Panc1 (cell line): Measurements from ENCODE around the gene RUFY2. TPM values are rescaled to one million over a fixed set of nuclear protein-coding genes. Genes with fewer than 3 reads are reported as not detected.

ENCODE experiments used
- ATAC-seq: fragments of 200-7000 bp; cut with Tn5 transposase; 2 replicates; pipeline ENCODE4 v1.9.1; 2020; ENCODE audit warnings: mild to moderate bottlenecking, moderate library complexity
- BruUV-seq: library from RNA; stranded (reverse); fragments of 400-500 nt; replicated peaks from 2 replicates; lab custom pipeline; 2021; lab: Mats Ljungman, UMichigan
- CTCF ChIA-PET: fragments of 300-600 bp; sonication (Branson Sonifier 250); formaldehyde crosslinking; loops from one replicate; lab custom pipeline; 2022; ENCODE audit warnings: antibody characterized with exemption; lab: Charles Lee
- POLR2A ChIA-PET: fragments of 300-600 bp; sonication (Branson Sonifier 250); formaldehyde crosslinking; loops from one replicate; lab custom pipeline; 2022; ENCODE audit warnings: antibody characterized with exemption; lab: Charles Lee
- DNase-seq: peaks from one replicate; pipeline ENCODE4 v3.0.0-alpha.2; 2010; ENCODE audit warnings: low read depth, low spot score
- H3K27ac ChIP-seq: 2 replicates; pipeline ENCODE4 v1.5.1; 2011; ENCODE audit warnings: mild to moderate bottlenecking, low read length, inconsistent platforms
- H3K27me3 ChIP-seq: fragments of 200-500 bp; sonication (Bioruptor generic); 2 replicates; pipeline ENCODE4 v1.6.0; 2014; ENCODE audit warnings: low read length, inconsistent platforms; ENCODE audit not compliant: control insufficient read depth, insufficient read depth
- H3K36me3 ChIP-seq: fragments of 200-500 bp; sonication (Bioruptor generic); 2 replicates; pipeline ENCODE4 v1.5.1; 2014; ENCODE audit warnings: inconsistent platforms, mild to moderate bottlenecking, low read length, moderate library complexity; ENCODE audit not compliant: control insufficient read depth, insufficient read depth
- H3K4me1 ChIP-seq: 2 replicates; pipeline ENCODE4 v1.5.1; 2011; ENCODE audit warnings: inconsistent platforms, mild to moderate bottlenecking, low read length, moderate library complexity; ENCODE audit not compliant: control insufficient read depth, insufficient read depth
- H3K4me3 ChIP-seq, 2 experiments: 2 replicates each; pipeline ENCODE4 v1.5.1; 2011 to 2012; ENCODE audit warnings: low read depth in 2 of 2, low read length in 2 of 2, mild to moderate bottlenecking in 2 of 2, inconsistent platforms in 1 of 2, moderate library complexity in 1 of 2
- H3K9me3 ChIP-seq: fragments of 200-500 bp; sonication (Bioruptor generic); 2 replicates; pipeline ENCODE4 v1.5.1; 2014; ENCODE audit warnings: low read depth, mild to moderate bottlenecking, inconsistent platforms, low read length, moderate library complexity; ENCODE audit not compliant: control insufficient read depth, insufficient read depth
- POLR2AphosphoS5 ChIP-seq: IDR thresholded peaks from 2 replicates; pipeline ENCODE4 v1.6.1; 2012; ENCODE audit warnings: mild to moderate bottlenecking, low read depth, low read length, moderate library complexity
- SIN3A ChIP-seq: IDR thresholded peaks from 2 replicates; pipeline ENCODE4 v1.6.1; 2012; ENCODE audit warnings: low read depth, mild to moderate bottlenecking, low read length, moderate library complexity, borderline replicate concordance; ENCODE audit not compliant: insufficient read depth
- TCF7L2 ChIP-seq: IDR thresholded peaks from 2 replicates; pipeline ENCODE4 v1.6.1; 2011; ENCODE audit warnings: mild to moderate bottlenecking, low read depth, low read length, inconsistent platforms
- in situ Hi-C: cut with HindIII; loops from 2 replicates; pipeline ENCODE4 v1.10.0; 2016; ENCODE audit warnings: low sequenced_read_pairs, low pct_unique_long_range_greater_than_20kb
- intact Hi-C: fragments of 100-400 bp; cut with micrococcal nuclease; formaldehyde crosslinking; loops from one replicate; pipeline ENCODE4 v1.10.0; 2022; ENCODE audit not compliant: unreplicated experiment
- total RNA-seq: library from RNA; stranded (reverse); gene quantifications from one replicate; pipeline ENCODE4 v1.2.1, GENCODE V29; 2021; ENCODE audit not compliant: unreplicated experiment
- TF ChIP-seq, protein P1 (sequence below), 2 experiments: IDR thresholded peaks; 2 replicates each; pipeline ENCODE4 v1.6.1; 2011 to 2012; ENCODE audit warnings: low read depth in 2 of 2, control low read depth in 1 of 2, low read length in 1 of 2, mild to moderate bottlenecking in 1 of 2, moderate library complexity in 1 of 2; ENCODE audit not compliant: insufficient read depth in 1 of 2
- TF ChIP-seq, protein P2 (sequence below): fragments of 450-650 bp; IDR thresholded peaks from 2 replicates; pipeline ENCODE4 v1.5.1; 2017; ENCODE audit warnings: mild to moderate bottlenecking

Gene RUFY2
- total RNA-seq, 1 experiment from 2014 or later = 25.1 TPM

DNA sequence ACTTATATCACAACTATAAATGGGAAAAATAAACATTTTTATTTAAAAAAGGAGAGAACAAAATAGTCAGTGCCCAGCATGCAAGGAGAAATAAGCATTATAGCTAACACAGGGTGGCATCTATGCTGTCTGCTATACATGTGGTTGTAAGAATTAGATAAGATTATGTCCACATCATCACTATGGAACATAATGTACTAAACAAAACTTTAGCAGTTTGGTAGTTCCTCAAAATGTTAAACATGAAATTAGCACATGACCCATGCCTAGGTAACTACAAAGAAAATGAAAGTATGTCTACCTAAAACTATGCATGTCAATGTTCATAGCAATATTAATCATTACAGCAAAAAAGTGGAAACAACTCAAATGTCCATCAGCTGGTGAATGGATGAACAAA, 28.7 kb upstream of the RUFY2 start:
- no TSS peak for BruUV-seq
- ChIA-PET CTCF (no interaction called here), POLR2A (no interaction called here)
- no peak overlapping the region for H3K27ac ChIP-seq
- no peaks in the 10 kb centered on the region for H3K4me1 ChIP-seq
- H3K4me3 ChIP-seq = no peak overlapping the region
- ATAC-seq (no peak), DNase-seq (no peak)
- in situ Hi-C loops (no loop called here), intact Hi-C loops (no loop called here)
- H3K27me3 ChIP-seq = no peaks in the 10 kb centered on the region
- H3K36me3 ChIP-seq = no peaks in the 10 kb centered on the region
- TF ChIP-seq TCF7L2 = no peak
- no peak for TF ChIP-seq POLR2AphosphoS5
- no peak for TF ChIP-seq SIN3A
- TF ChIP-seq, protein P1, sequence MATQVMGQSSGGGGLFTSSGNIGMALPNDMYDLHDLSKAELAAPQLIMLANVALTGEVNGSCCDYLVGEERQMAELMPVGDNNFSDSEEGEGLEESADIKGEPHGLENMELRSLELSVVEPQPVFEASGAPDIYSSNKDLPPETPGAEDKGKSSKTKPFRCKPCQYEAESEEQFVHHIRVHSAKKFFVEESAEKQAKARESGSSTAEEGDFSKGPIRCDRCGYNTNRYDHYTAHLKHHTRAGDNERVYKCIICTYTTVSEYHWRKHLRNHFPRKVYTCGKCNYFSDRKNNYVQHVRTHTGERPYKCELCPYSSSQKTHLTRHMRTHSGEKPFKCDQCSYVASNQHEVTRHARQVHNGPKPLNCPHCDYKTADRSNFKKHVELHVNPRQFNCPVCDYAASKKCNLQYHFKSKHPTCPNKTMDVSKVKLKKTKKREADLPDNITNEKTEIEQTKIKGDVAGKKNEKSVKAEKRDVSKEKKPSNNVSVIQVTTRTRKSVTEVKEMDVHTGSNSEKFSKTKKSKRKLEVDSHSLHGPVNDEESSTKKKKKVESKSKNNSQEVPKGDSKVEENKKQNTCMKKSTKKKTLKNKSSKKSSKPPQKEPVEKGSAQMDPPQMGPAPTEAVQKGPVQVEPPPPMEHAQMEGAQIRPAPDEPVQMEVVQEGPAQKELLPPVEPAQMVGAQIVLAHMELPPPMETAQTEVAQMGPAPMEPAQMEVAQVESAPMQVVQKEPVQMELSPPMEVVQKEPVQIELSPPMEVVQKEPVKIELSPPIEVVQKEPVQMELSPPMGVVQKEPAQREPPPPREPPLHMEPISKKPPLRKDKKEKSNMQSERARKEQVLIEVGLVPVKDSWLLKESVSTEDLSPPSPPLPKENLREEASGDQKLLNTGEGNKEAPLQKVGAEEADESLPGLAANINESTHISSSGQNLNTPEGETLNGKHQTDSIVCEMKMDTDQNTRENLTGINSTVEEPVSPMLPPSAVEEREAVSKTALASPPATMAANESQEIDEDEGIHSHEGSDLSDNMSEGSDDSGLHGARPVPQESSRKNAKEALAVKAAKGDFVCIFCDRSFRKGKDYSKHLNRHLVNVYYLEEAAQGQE (IDR thresholded peaks at IDR 0.05; ENCODE audit: insufficient read depth in 1 of 2, low read depth in 2 of 2, low read length in 1 of 2) = no peak
- TF ChIP-seq, protein P2, sequence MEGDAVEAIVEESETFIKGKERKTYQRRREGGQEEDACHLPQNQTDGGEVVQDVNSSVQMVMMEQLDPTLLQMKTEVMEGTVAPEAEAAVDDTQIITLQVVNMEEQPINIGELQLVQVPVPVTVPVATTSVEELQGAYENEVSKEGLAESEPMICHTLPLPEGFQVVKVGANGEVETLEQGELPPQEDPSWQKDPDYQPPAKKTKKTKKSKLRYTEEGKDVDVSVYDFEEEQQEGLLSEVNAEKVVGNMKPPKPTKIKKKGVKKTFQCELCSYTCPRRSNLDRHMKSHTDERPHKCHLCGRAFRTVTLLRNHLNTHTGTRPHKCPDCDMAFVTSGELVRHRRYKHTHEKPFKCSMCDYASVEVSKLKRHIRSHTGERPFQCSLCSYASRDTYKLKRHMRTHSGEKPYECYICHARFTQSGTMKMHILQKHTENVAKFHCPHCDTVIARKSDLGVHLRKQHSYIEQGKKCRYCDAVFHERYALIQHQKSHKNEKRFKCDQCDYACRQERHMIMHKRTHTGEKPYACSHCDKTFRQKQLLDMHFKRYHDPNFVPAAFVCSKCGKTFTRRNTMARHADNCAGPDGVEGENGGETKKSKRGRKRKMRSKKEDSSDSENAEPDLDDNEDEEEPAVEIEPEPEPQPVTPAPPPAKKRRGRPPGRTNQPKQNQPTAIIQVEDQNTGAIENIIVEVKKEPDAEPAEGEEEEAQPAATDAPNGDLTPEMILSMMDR = no peak
- H3K9me3 ChIP-seq = no peaks in the 10 kb centered on the region

DNA sequence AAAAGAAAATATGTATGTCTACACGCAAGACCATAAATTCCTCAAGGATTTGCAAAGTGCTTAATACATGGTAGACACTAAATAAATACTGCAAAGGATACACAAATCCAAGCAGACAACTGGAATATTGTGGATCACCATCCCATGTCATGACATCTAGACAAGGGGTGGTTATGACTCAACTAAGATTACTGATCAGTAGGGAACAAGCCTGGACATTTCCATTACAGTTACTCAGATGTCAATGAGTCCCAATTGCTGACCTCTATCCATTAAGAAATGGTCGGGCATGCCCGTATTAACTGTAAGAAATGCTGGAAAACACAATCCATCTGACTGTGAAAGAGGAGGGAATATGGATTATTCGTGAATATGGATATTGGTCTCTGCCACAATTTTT, 27.6 kb upstream of the RUFY2 start:
- CTCF ChIA-PET = no interaction called here
- DNase-seq = no peak
- H3K27ac ChIP-seq = no peak overlapping the region
- BruUV-seq = no TSS peak
- TF ChIP-seq, protein P1 (IDR thresholded peaks at IDR 0.05; ENCODE audit: insufficient read depth in 1 of 2, low read depth in 2 of 2, low read length in 1 of 2) = no peak
- no peak for TF ChIP-seq POLR2AphosphoS5
- H3K27me3 ChIP-seq = no peaks in the 10 kb centered on the region
- no peaks in the 10 kb centered on the region for H3K4me1 ChIP-seq
- POLR2A ChIA-PET = no interaction called here
- ATAC-seq = no peak
- intact Hi-C loops = no loop called here
- in situ Hi-C loops = no loop called here
- no peak overlapping the region for H3K4me3 ChIP-seq
- H3K36me3 ChIP-seq = no peaks in the 10 kb centered on the region
- no peaks in the 10 kb centered on the region for H3K9me3 ChIP-seq
